Activated effector memory CD4-positive, alpha-beta T cell treated with Interleukin-2 at 50 U/mL for 16 hours (primary cell): ENCODE data around the gene MEP1B.
"Not testable (repeated sequence)": the region's sequence is repeated elsewhere in the genome, so short reads cannot be mapped to it uniquely, and the experiment has no call there.

Experiments
- DNase-seq: peaks from one replicate; pipeline ENCODE4 v3.0.0-alpha.2; 2020

Gene MEP1B

DNA sequence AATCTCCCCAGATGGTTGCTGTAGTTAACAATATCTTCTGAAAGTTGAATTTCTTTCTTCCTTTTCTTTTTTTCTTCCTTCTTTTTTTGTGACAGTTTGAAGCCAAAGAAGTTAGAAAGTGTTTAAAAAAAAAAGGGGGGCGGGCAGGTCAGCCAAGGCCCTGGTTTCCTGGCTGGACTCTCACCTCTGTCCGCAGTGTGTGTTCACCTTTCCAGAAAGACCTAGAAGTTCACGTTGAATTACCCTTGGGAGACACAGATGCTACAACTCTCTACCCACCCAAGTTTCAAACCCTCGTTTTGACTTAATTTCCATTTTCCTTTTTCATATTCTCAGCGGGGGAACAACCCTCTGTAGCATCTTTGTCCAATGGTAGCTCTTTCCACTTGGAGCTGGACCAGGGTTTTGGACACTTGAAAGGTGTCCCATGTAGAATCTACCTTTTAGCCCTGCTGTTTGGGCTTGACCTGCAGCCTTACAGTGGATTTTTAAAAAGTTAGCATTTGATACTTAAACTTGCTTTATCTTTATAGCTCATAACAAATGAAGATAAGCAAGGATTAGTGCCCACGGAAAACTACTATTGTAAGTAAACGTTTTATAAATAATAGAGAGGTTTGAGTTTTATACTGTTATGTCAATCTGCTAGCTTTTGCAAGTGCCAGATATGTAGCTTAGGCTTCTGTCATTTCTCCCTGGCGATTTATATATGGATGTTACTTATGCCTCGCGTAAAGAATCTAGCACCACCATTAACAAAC lies 20.0 kb downstream of the MEP1B start:
- DNase-seq, result no peak

DNA sequence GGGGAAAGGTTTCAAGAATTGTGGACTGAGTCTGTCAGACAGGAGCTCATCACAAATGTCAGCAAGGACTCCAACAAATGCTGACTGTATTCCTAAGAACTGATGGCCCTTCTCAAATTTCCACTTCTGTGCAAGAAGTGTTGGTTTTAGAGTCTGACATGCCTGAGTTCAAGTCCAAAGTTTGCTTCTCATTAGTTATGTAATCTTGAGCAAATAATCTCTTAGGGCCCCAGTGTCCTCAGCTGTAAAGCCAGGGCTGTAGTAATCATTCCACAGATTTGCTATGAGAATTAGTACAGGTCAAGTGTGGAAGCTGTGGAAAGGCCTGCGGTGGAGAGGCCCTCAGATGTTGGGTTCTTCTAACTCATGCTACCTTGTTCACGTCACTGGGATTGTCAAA lies 23.9 kb downstream of the MEP1B start:
- DNase-seq, result no peak

DNA sequence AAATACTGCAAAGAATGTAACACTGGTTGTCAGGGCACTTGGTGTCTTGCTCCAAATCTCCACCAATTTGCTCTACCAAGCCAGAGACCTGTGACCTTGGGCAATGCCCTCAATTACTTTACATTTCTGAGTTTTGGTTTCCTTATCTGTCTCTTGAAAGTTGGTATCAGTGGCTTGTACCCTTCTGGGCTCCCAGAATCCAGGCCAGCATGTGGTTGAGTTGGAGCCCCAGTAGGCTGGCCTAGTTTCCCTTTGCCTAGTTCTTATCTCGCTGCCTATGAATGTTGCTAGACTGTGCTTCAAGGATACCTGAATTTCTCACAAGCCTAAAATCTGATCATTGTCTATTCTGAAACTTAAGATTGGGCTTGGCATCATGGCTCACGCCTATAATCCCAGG lies 26.6 kb downstream of the MEP1B start:
- no peak for DNase-seq

DNA sequence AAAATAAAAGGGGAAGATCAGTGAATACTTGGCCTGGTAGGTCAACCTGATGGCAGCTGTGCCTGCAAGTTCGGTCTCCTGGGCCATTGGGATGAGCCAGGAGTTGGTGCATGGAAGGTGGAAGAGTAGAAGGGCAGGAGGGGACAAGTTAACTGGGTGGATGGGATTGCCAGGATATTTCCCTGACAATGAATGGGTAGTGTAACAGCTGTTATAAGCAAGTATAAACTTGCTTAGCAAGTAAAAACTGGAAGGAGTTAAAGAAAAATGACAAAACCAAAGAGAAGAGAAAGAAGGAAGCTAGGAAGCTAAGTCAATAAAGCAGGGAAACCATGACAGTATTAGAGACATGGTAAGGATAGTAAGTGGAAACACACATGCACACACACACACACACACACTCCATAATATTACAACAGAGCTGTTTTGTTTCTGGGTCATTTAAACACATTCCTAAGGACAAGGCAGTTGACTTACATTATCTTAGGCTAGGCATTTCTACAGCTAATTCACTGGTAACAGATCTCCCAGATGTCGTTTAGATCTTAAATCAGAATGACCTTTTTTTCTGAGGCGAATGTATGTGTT lies 29.7 kb downstream of the MEP1B start:
- DNase-seq, result no peak

DNA sequence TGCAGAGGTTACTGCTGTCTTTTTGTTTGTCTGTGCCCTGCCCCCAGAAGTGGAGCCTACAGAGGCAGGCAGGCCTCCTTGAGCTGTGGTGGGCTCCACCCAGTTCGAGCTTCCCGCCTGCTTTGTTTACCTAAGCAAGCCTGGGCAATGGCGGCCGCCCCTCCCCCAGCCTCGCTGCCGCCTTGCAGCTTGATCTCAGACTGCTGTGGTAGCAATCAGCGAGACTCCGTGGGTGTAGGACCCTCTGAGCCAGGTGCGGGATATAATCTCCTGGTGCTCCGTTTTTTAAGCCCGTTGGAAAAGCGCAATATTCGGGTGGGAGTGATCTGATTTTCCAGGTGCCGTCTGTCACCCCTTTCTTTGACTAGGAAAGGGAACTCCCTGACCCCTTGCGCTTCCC lies 43.5 kb downstream of the MEP1B start:
- not testable (repeated sequence) for DNase-seq

DNA sequence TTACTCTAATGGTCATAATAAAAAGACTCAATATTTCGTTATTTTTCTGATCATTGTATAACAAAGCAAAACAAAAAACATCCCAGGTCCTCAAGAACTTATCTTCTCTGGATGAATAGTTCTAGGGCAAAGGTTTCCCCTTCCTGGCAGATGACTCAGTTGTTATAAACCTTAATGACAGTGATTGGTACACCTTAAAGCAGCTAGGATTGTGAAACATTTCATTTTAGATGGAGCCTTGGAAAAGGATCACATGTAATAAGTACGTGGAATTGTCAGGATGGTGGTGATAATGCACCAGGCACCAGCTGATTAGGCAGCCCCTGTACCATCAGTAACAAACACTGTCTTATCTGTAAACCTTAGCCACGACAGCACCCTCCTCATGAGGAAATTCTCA lies 47.2 kb downstream of the MEP1B start:
- DNase-seq, result no peak

GRCh38 chr18:32238635-32239268 lies 48.9 kb downstream of the MEP1B start:
- DNase-seq, result no peak

- no peak for DNase-seq
These were observed 52.6 kb downstream of the MEP1B start for GRCh38 chr18:32242395-32242794.

GRCh38 chr18:32243358-32243757 lies 53.5 kb downstream of the MEP1B start:
- no peak for DNase-seq

- no peak for DNase-seq
These were observed 55.0 kb downstream of the MEP1B start for GRCh38 chr18:32244881-32245280.

- DNase-seq, result no peak
These were observed 59.5 kb downstream of the MEP1B start for GRCh38 chr18:32249147-32249929.

DNA sequence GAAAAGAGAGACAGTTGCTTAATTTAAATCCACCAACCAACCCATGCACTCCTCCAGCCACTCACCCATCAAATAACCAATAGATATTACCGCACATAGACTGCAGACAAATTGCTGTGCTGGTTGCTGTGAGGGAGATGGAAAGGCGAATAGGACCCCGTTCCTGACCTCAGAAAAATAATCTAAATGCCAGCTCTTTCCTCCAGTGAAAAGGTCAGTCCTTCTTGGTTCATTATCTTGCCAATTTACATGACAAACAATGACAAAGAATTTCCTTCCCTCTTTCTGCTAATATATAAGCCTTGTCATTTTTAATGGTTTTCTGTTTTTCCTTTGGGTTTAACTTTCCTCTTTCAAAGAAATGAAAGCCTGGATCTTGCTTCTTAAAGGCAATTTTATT lies 61.6 kb downstream of the MEP1B start:
- no peak for DNase-seq

DNA sequence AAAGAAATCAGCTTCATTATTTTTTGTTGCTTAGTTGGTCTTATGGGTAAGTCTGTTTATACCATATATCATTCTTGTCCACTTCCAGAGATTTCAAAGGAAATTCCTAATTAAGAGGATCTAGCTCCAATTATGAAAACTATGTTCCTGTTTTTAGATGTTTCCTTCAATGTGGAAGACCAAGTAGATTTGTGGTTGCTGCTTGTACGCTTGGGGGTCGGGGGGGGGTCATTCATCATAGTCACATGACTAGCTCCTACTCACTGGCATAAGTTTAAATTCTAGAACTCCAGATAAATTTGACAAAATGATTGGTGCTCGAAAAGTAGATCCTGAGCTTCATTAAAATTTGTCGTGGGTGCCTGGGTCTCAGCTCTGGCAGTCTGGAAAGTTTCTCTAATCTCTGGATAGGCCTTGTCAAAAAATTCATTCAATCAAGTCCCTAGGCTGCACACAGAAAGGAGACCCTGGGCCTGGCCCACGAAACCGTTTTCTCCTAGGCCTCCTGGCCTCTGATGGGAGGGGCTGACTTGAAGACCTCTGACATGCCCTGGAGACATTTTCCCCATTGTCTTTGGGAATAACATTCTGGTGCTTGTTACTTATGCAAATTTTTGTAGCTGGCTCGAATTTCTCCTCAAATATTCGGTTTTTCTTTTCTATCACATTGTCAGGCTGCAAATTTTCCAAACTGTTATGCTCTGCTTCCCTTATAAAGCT lies 62.5 kb downstream of the MEP1B start:
- DNase-seq, result no peak

- DNase-seq, result no peak
These were observed 65.7 kb downstream of the MEP1B start for GRCh38 chr18:32255570-32255969.

- DNase-seq, result no peak
These were observed 67.4 kb downstream of the MEP1B start for GRCh38 chr18:32257084-32257785.

- DNase-seq, result no peak
These were observed 68.3 kb downstream of the MEP1B start for GRCh38 chr18:32258148-32258547.

DNA sequence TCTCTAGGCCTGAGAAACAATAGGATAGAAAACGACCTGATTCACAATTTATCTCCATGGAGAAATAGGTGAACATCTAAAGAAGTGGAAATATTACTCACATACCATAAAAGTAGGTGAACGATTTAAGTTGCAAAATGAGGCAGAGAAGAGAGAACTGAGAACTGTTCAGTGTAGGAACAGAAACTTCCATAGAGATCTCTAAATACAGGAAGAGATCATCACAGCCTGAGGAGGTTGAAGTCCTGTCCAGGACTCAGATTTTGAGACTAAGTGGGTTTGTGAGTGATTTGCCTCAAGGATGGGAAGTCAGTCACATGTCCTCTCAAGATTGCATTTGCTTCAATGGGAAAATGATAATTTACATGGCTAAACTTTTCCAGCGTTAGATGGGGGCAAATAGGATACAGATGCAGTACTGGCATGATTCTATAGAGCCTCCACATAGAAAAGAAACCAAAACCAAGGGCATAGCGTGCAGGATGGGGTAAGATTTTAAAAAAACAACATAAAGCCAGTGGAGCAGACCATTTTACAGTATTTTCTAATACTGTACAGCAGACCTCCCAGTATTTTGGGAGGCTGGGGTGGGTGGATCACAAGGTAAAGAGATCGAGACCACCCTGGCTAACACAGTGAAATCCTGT lies 68.8 kb downstream of the MEP1B start:
- DNase-seq, result no peak

DNA sequence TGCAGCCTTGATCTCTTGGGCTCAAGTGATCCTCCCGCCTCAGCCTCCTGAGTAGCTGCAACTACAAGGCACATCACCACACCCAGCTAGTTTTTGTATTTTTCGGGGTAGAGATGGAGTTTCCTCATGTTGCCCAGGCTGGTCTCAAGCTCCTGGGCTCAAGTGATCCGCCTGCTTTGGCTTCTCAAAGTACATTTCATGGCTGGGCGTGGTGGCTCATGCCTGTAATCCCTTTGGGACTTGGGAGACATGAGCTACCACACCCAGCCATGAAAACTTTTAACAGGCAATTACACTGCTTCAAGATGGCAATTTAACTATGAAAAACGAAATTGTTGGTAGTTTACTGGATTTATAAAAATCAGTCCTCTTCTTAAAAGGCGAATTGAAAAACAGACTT lies 69.7 kb downstream of the MEP1B start:
- DNase-seq, result no peak

GRCh38 chr18:32261003-32261402 lies 71.2 kb downstream of the MEP1B start:
- no peak for DNase-seq

- no peak for DNase-seq
These were observed 72.3 kb downstream of the MEP1B start for GRCh38 chr18:32262092-32262491.

- DNase-seq, result no peak
These were observed 74.6 kb downstream of the MEP1B start for GRCh38 chr18:32264401-32264800.

DNA sequence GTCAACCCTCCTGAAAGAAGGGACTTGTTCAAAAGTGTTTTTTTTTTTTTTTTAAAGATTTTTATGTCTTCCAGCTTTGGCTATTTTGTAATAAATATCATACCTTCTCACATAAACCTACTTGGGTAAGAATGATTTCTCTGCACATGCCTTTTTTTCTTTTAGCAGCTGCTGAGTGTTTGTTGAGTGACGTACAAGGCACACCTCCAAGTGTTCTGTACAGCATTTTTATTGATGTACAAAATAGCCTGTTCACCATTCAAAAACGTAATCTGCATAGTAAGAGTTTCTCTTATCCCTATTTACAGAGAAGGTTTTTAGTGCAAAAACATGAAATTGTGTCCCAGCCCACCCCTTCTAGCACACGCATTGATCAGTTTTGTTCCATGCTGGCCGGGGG lies 77.6 kb downstream of the MEP1B start:
- DNase-seq, result no peak
